Mammary epithelial cell (primary cell): ENCODE results near the gene UBE2Z.

Source experiments
- CTCF ChIP-seq, 2 donors: IDR thresholded peaks in 1 of 2; conservative IDR thresholded peaks in 1 of 2; 2 replicates each; pipeline ENCODE4 v1.5.1; 2011 to 2012; ENCODE audit warnings: inconsistent platforms in 2 of 2, low read length in 2 of 2, mild to moderate bottlenecking in 2 of 2, control low read depth in 1 of 2, low read depth in 1 of 2; ENCODE audit not compliant: insufficient read depth in 1 of 2; ENCODE audit errors: extremely low read depth in 1 of 2
- EZH2 ChIP-seq: IDR thresholded peaks from 2 replicates; pipeline ENCODE4 v1.6.1; 2012; ENCODE audit warnings: low read length, inconsistent platforms, borderline replicate concordance

DNA sequence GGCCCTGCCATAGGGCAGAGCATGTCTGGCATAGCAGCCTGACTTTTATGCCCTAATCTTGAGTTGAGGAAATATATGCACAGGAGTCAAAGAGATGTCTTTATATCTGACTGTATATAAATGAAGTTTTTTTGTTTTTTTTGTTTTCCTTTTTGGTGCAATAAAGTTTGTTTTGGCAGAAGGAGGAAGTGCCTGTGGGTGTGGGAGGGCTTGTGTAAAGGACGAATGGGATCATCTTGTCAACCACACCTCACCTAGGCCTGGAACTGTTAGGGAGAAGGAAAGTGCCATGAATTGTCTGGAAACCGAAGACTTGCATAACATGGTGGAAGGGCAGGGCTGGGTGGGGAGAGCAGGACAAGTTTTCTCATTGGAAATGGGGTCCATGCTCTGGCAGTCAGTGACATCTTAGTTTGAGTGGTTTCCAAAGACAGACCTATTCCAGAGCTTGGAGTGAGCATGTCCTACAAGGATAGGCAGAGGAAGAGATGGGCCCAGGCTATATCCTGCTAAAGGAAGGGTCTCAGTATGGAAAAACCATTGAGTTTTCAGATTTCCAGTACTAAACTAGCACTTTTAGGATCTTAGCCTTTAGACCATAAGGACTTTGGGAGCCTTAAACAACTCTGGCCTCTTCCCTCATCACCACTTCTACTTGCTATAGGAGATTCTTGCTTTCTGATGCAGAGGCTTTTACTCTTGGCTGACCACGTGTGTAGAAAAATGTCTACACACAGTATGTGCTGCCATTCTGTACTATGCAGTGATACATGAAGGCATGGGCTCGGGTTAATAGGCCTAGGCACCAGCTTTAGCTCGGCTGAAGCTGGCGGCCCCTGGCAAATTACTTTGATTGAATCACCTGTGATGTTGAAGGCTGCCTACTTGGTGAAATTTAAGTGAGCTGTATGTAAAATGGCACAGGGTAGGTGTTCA is 20.9 kb downstream of the UBE2Z start:
- no peak for TF ChIP-seq CTCF (conservative IDR thresholded peaks at IDR 0.05 in 1 of 2, IDR thresholded peaks at IDR 0.05 in 1 of 2; ENCODE audit: extremely low read depth in 1 of 2, insufficient read depth in 1 of 2, low read depth in 1 of 2, low read length in 2 of 2)
- no peak for TF ChIP-seq EZH2
